Measurements from ENCODE around the gene CERS6.

The CERS6 gene

GRCh38 chr2:168683996-168684395, 227.9 kb downstream of the CERS6 start:
- no peak for DNase-seq

- no peak for DNase-seq
Observed at GRCh38 chr2:168684921-168685599, 229.0 kb downstream of the CERS6 start.

GRCh38 chr2:168685600-168686451, 229.8 kb downstream of the CERS6 start:
- DNase-seq: no peak

DNA sequence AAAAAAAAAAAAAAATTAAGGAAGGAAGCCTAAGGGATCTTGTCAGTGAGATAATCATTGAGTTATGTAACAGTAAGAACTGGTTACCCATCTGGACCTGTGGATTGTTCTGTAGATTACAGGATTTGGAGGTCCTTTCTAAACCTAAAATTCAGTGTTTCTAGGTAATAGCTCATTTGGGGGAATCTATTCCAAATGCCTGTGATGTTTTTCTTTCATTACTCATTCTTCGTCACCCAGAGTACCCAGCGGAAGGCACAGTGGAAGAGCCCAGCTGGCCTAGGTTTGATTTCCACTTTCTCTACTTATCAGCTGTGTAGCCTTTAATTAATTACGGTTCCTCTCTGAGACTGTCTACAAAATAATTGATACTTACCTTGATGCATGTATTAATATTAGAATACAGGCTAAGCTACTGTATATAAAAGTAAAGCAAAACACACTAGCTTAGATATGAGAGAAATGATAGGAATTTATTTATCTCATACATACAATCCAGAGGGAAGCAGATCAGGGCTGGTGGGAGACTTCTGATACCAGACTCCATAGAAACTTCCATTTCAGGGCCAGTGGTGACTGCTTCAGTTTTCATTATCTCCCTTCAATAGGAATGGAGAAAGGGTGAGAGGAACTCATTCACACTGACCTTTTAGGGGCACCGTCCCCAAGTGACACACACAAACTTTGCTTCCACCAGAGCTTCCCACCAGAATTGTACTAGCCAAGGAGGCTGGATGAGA, 230.6 kb downstream of the CERS6 start:
- DNase-seq: no peak

DNA sequence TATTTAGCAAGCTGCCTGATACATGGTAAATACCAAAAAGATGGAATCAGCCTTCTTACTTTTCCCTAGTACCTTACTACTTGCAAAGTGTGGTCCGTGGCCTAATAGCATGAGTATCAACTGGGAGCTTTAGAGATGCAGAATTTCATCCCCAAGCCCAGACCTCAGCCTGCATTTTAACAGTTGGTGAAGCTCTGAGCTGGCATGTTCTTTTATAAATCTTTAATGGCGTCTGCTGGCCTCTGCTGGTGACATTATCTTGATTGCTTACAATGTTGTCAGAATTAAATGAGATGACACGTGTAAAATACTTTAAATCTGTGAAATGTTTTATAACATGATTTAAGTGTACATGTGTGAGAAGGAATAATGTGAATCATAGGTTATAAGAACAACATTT, 231.2 kb downstream of the CERS6 start:
- peak in 1 of 2 experiments; percentile 6 for DNase-seq

- no peak for DNase-seq
Observed at GRCh38 chr2:168690381-168690885, 234.4 kb downstream of the CERS6 start.

DNA sequence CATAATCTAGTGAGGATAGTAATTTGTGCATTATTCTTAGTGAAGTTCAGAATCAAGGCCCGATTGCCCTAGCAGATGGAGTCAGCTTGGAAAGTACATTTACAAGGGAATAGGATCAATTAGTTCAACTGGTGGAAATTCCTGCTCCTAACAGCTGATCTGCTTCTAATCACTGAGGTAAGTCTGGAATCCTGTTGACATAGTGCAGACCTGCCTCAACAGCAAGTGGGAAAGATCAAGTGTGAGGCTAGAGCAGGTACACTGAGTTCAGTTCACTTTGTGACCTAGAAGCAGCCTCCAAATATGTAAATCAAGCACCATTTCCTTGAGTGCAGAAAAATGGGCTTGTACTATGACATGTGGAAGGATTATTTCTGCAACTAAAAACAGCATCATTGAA, 235.1 kb downstream of the CERS6 start:
- no peak for DNase-seq

- no peak for DNase-seq
Observed at GRCh38 chr2:168692132-168692744, 236.2 kb downstream of the CERS6 start.

DNA sequence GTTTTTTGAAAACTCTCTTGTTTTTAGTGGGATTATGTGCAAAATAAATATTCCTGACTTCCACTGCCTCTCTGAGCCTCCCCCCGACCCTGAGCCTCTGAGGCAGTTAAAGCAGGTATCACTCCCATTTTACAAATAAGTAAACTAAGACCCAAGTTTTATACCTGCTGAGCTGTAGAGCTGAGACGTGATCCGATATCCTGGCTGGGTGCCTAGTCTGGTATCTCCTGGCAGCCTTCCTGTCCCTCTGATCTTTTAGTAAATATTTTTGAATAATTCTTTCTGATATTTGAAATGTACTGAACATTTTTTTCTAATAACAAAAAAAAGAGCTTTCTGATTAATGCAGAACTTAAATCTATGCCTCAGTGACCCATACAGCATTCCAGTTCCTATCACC, 238.1 kb downstream of the CERS6 start:
- DNase-seq: no peak

DNA sequence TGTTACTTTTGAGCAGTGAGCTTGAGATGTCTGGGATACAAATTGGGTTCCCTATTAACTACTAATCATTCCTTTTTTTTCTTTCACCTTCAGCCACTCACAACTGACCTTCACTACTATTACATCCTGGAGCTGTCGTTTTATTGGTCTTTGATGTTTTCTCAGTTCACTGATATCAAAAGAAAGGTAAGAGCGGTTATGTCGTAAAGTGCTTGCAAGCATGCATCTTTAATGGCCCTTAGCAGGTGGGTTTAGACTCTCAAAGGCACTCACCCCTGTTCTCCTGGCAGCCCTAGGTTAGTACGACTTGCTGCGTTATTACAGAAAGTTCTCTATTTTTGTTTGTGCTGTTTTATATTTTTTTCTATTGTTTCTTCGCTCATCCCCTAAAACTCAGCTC, 238.8 kb downstream of the CERS6 start:
- DNase-seq: no peak

DNA sequence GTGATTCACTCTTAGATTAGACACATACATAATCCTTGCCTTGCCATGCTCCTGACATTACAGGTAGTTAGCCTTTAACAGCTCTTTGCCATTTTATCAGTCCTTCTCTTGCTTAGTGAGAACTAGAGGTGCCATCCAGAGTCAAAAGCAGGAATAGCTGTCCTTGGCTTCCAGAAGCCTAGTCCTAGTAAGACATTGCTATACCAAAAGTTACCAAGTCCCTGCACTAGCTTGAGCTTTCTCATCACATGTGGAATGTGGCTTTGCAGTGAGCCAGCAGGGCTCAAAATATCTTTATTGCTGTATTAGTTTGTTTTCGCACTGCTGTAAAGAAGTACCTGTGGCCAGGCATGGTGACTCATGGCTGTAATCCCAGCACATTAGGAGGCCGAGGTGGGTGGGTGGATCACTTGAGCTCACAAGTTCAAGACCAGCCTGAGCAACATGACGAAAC, 241.6 kb downstream of the CERS6 start:
- no peak for DNase-seq

DNA sequence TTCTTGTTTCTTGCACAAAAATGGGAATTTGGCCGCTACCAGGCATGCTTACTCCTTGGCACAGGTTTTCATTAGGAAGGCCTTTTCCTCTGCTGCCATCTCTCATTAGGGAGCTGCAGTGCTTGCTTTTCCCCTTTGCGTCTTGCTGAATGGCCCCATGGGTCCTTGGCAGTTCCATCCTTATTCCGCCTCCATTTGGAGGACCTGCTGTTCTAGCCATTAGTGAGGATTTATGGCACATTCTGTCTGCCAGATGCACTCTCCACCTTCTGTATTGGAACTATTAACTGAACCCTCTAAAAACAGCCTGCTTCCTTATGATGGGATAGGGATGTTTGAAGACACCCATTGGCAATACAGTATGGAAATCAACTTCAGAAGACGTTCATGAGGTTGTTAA, 242.9 kb downstream of the CERS6 start:
- DNase-seq: peak; percentile 5 to 34

GRCh38 chr2:168699844-168700417, 243.9 kb downstream of the CERS6 start:
- DNase-seq: no peak

GRCh38 chr2:168700615-168701245, 244.7 kb downstream of the CERS6 start:
- no peak for DNase-seq

- DNase-seq: no peak
Observed at GRCh38 chr2:168702579-168702978, 246.5 kb downstream of the CERS6 start.

GRCh38 chr2:168703926-168704325, 247.9 kb downstream of the CERS6 start:
- DNase-seq: no peak

DNA sequence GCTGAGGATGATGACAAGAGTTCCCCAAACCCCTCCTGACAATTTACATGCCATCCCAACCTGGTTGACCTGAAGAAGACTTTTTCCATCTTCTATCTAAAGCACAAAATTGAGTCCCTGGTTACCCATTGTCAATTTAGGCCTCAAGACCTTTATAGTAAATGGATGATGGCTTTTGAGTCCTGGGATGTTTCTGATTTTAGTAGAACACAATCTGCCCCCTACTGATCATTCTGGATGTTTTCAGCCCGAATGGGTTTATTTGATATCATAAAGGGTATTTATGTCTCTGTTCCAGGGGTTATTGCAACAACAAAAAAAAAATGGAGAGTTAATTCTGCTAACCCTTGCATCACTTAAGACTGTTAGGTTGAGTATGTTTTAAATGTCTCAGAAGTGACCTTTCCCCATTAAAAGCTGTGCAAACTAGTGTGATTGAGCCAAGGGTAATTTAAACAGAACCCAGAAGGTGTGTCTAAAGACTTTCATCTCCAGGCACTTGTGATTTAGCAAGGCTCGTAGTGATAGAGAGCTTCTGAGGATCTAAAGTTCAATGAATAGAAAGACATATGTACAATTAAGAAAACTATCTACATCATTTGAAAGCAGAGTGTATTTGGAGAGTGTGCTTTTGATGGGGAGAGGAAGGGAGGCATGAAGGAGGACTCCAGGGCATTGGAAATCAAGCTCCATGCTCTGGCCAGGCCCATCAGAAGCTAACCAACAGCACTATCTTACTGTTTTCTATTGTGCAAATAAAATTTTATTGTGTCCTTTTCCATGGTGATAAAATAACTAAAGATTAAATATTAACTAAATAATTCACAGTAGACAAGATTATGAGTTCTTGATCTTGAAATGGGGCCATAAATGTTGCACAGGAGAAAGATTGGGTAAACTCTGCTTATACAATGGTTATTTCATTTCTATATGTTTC, 249.7 kb downstream of the CERS6 start:
- peak in 1 of 2 experiments; percentile 29 for DNase-seq

- no peak for DNase-seq
Observed at GRCh38 chr2:168706806-168707205, 250.7 kb downstream of the CERS6 start.

- no peak for DNase-seq
Observed at GRCh38 chr2:168708080-168708479, 252.0 kb downstream of the CERS6 start.

DNA sequence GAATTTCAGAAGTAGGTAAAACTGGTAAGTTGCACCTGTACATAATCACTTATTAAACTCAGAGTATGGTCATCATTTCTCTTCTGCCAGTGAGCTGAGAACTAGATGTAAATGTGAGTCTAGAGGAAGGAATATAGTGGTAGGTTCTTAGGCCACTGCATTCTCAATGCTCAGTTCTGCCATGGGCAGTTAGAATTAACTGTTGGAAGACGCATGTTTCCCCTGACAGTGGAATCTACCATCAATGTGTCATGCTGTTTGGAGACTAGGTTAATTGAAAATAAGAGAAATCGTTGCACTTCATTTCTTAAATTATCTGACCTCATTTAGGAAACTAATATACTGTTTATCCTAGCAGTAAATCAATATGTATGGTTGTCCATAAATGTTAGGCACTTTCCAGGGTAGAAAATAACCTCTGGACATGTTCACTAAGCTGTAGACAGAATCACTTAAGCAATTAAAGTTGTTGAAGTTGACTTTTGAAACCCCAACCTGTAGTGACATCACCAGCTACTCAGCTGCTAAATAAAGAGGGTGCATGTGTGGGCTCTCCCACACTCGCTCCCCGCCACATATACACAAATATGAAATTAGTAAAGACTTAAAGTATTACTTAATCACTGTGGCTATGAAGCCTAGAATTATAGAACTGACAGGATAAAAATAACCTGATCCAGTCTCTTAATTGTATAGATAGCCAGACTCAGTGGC, 254.8 kb downstream of the CERS6 start:
- DNase-seq: no peak

Measured in NCI-H2081 (cell line).